Fibroblast of skin of scalp (primary cell): ENCODE results near the gene C5AR2.
"Not testable (repeated sequence)": the region's sequence is repeated elsewhere in the genome, so short reads cannot be mapped to it uniquely, and the experiment has no call there.

Experiments used
- DNase-seq: peaks from one replicate; pipeline ENCODE4 v3.0.0-alpha.2; 2013

Gene C5AR2

DNA sequence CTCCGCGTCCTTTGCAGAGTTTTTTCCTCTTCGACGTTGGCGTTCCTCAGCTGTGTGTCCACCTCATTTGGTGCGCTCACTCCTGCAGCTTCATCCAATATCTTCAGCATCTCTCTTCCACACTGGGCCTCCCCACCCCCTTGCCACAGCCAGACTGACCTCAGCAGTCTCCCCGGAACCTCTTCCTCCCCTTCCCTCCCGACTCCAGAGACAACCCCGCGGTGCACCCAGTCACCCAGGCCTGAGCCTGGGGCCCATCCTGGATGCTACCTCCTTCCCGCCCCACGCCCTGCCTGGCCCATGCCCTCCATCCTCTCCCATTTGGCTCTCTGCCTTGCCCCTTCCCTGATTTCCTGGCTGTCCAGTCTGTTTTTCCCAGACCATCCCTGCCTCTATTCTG is 8.1 kb upstream of the C5AR2 start:
- no peak for DNase-seq

DNA sequence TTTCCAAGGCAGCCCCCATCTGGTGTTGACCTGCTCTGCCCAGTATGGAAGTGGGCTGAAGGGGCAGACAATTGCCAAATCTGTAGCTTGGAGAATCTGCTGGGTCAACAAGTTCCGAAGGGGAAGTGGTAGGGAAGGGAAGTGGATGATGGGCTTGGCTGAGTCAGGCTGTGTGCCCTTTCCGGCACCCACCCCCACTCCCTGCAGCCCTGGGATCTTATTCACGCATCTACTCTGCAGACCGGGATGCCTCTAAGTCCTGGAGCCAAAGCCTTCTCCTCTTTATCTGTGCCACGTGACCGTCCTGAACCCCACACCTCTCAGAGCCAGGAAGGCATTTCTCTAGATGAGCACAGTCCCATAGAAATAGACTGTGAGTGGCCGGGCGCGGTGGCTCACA is 7.5 kb upstream of the C5AR2 start:
- DNase-seq = no peak

DNA sequence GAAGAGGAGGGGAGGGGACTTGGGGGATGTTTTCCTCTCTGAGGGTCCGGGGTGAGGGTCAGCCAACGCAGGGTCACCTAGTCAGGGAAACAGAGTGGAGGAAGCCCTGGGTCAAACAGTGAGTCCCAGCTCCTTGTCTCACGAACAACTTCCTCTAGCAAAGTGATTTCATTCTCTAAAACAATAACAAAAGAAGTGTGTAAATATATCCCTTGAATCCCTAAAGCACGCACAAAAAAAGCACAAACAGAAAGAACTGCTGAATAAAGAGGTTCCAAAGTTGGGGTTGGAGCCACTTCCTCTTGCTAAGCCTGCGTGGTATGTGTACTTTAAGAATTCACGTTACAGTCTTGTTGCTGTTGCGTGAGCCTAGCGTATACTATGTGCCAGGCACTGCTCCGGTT is 1.5 kb upstream of the C5AR2 start:
- peak; percentile 26 for DNase-seq

DNA sequence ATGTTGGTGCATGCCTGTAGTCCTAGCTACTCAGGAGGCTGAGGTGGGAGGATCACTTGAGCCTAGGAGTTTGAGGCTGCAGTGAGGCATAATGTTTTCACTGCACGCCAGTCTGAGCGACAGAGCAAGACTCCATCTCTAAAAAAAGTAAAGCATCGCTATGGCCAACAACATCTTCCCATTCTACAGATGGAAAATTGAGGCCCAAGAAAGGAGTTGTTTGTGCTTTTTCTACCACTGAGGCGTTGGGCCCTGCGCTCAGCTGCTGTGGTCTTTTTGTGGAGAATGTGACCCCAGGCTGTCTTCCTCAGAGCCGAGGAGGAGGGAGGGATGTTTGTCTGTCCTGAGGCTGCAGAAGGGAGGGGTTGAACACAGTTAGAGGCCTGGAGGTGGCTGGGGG is 485 bp upstream of the C5AR2 start:
- DNase-seq = no peak

DNA sequence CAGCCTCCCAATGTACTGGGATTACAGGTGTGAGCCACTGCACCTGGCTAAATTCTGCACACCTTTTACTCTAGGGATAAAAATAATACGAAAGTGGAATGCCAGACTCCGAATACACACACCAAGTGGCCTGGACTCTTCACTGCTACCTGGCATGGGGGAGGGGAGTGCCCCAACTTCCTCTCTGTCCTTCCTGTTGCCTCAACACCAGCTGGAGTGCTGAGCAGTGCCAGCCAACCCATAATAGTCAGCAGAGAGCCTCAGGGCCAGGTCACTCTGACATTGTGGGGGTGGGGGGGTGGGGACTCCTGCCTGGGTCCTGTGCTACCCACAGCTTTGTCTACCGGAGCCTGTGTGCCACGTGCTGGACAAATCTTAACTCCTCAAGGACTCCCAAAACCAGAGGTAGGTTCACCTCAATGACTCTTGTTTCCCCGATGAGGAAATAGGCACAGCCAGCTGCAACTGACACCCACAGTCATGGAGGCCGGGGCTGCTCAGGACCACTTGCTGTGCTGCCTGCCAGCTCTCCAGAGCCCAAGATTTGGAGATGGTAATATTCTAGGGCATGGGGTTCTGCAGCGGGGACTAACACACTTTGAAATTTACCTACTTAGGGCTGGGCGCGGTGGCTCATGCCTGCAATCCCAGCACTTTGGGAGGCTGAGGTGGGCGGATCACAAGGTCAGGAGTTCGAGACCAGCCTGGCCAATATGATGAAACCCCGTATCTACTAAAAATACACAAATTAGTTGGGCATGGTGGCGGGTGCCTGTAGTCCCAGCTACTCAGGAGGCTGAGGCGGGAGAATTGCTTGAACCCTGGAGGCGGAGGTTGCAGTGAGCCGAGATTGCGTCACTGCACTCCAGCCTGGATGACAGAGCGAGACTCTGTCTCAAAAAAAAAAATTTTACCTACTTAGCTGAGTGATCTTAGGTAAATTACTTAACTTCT is 5.1 kb downstream of the C5AR2 start:
- DNase-seq = not testable (repeated sequence)

DNA sequence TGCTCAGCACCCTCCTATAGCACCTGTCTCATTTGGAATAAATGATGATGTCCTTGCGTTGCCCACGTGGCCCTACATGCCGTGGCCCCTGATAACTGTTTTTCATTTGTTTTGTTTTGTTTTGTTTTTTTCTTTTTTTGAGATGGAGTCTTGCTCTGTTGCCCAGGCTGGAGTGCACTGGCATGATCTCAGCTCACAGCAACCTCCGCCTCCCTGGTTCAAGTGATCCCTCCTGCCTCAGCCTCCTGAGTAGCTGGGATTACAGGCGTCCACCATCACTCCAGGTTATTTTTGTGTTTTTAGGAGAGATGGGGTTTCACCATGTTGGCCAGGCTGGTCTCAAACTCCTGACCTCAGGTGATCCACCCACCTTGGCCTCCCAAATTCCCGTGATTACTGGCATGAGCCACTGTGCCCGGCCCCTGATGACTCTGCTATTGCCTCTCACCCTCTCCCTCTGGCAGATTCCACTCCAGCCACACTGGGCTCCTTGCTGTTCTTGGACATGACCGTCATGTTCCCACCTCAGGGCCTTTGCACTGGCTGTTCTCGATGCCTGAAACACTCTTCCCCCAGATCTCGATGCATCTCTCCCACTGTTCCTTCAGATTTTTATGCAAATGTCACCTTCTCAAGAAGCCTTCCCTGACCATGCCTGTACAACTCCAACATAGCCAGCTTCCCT is 7.4 kb downstream of the C5AR2 start:
- no peak for DNase-seq

DNA sequence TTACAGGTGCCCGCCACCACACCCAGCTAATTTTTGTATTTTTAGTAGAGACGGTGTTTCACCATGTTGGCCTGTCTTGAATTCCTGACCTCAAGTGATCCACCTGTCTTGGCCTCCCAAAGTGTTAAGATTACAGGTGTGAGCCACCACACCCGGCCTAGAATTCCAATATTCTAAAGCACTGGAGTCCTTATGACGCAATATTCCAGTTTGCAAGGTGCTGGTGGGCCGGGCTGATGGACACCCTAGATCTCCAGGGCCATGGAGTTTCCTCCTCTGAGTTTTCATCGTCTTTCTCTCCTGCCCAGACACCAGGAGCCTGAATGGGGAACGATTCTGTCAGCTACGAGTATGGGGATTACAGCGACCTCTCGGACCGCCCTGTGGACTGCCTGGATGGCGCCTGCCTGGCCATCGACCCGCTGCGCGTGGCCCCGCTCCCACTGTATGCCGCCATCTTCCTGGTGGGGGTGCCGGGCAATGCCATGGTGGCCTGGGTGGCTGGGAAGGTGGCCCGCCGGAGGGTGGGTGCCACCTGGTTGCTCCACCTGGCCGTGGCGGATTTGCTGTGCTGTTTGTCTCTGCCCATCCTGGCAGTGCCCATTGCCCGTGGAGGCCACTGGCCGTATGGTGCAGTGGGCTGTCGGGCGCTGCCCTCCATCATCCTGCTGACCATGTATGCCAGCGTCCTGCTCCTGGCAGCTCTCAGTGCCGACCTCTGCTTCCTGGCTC is 8.7 kb downstream of the C5AR2 start:
- no peak for DNase-seq

DNA sequence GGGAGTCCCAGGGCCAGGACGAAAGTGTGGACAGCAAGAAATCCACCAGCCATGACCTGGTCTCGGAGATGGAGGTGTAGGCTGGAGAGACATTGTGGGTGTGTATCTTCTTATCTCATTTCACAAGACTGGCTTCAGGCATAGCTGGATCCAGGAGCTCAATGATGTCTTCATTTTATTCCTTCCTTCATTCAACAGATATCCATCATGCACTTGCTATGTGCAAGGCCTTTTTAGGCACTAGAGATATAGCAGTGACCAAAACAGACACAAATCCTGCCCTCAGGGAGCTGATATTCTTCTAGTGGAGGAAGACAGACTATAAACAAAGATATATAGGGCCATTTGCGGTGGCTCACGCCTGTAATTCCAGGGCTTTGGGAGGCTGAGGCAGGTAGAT is 9.8 kb downstream of the C5AR2 start:
- no peak for DNase-seq

DNA sequence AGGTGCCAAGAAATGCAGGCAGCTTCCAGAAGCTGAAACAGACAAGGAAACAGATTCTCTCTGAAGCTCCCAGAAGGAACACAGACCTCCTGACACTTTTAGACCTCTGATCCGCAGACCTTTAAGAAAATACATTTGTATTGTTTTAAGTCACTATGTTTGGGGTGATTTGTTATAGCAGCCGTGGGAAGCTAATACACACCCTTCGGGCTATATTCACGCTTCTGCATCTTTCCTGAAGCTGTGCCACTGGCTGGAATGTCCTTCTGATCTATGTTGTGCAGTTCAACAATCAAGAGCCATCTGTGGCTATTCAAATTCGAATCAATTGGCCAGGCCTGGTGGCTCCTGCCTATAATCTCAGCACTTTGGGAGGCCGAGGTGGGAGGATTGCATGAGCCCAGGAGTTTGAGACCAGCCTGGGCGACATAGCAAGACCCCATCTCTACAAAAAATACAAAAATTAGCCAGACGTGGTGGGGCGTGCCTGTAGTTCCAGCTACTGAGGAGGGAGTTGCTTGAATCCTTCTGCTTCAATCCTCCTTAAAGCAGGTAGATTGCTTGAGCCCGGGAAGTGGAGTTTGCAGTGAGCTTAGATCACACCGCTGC is 11.3 kb downstream of the C5AR2 start:
- DNase-seq = no peak

DNA sequence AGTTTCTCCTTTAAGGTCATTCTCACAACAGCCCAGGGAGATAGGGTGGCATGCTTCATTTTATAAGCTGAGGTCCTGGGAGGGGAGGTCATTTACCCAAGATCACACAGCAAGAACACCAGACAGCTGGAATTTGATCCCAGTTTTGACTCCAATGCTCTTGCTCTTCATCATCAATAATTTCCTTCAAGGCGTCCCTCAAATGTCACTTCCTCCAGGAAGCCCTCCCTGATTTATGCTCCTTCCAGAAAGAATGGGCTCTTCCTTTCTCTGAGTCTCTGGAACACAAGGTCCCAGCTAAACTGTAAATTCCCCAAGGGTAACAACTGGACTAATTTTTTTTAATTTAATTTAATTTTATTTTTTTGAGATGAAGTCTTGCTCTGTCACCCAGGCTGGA is 12.4 kb downstream of the C5AR2 start:
- no peak for DNase-seq

DNA sequence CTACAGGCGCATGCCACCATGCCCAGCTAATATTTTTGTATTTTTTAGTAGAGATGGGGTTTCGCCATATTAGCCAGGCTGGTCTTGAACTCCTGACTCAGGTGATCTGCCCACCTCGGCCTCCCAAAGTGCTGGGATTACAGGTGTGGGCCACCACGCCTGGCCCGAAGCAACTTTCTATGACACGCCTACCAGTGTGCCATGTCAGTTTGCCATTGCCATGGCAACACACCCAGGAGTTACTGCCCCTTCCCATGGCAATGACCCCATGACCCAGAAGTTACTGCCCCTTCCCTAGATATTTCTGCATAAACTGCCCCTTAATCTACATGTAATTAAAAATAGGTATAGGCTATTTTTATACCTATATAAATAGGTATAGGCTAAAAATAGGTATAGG is 14.0 kb downstream of the C5AR2 start:
- DNase-seq = not testable (repeated sequence)

DNA sequence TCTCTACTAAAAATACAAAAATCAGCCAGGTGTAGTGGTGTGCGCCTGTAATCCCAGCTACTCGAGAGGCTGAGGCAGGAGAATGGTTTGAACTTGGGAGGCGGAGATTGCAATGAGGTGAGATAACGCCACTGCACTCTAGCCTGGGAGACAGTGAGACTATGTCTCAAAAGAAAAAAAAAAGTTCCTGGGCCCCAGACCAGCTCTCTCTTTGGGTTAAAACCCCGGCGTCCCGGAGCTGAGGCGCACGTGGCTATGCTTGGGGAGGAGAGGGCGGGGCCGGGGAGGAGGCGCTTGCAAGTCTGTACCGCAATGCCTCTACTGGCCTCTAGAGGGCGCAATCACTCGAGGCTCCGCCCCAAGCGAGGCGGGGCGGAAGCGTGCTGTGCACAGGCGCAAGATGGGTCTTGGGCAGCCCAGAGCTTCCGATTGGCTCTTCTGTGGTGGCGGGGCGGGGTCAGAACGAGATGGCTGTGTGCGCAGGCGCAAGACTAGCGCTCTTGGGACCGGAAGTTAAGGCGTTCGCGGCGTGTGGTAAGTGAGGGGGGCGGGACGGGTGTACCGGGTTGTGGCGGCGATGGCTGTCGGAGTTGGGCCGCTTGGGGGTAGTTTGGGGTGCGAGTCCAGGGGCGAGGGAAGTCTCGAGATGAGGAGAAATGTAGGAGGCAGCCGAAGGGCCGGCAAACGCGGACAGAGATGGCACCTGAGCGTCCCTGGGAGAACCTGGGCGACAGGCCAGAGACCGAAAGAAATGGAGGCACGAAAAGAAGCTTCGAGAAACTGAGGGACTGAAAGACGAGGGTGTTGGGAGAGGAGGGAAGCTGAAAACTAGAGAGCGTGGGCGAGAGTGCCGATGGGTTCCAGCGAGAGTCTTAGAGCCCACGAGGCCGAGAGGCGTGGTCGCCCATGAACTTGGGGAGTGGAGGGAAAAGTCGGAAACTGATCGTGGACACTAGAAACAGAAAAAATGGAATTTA is 17.1 kb downstream of the C5AR2 start, which contains the start of gene DHX34:
TSS of gene DHX34 (plus strand) at position 497 of the 977 bp plus-strand sequence. CDS start 3,716 bp downstream, outside the sequence.
- DNase-seq = peak; percentile 99

DNA sequence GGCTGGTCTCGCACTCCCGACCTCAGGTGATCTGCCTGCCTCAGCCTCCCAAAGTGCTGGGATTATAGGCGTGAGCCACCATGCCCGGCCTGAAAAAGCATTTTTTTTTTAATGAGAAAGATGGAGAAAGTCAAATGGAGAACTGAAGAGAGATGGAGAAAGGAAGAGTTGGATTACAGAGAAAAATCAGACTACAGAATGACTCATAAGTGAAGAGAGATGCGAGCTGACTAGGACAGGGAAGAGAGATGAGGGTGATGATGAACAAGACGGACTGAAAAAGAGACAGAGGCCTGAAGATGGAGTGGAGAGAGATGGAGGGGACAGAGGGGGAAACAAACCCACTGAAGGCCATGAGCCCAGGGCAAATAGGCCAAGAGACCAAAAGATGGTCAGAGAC is 18.7 kb downstream of the C5AR2 start:
- DNase-seq = no peak

DNA sequence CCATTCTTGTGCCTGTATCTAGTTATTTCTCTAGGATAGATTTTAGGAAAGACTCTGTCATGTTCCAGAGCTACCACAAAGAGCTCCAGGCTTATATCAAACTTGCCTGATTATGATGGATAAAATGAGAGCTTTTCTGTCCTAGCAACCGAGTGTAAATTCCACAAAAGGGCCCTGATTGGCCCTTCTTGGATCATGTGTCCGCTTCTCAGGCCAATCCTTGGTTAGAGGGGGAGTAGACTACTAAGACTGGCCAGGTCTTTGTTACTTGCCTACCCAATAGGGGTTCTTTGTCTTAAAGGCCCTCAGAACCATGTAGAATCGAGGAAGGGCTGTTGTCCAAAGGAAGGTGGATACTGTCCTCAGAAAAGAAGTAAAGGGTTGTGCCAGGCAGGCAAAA is 19.6 kb downstream of the C5AR2 start:
- DNase-seq = peak; percentile 16

DNA sequence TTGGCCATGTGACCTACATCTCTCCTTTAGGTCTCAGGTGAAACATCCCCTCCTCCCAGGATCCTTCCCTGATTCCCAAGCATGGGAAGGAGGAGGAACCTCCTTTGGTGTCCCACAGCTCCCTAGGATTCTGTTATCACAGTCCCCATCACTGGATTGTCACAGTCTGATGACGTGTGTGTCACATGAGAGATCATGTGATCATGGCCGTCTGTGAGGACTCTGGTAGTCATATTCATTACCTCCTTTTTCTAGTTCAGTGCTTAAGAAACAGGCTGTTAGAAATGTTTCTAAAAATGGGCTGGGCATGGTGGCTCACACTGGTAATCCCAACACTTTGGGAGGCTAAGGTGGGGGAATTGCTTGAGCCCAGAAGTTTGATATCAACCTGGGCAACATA is 20.1 kb downstream of the C5AR2 start:
- DNase-seq = no peak

DNA sequence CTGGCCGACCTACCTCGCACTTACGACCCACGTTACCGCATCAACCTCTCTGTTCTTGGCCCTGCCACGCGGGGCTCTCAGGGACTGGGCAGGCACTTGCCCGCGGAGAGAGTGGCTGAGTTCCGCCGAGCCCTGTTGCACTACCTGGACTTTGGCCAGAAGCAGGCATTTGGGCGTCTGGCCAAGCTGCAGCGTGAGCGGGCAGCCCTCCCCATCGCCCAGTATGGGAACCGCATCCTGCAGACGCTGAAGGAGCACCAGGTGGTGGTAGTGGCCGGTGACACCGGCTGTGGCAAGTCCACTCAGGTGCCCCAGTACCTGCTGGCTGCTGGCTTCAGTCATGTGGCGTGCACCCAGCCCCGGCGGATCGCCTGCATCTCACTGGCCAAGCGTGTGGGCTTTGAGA is 21.3 kb downstream of the C5AR2 start:
- DNase-seq = no peak

DNA sequence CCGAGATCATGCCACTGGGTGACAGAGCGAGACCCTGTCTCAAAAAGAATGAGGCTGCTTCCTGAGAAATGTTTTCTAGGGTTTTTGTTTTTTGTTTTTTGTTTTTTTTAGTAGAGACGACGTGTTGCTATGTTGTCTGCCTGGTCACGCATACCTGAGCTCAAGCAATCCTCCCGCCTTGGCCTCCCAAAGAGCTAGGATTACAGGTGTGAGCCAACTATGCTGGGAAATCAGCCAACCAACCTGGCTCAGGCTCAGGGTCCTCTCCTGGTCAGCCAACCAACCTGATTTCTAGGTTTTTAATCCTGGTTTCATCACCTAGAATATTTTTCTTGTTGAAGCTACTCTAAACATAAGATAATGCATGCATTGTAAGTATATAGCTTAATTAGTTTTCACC is 24.9 kb downstream of the C5AR2 start:
- DNase-seq = no peak

DNA sequence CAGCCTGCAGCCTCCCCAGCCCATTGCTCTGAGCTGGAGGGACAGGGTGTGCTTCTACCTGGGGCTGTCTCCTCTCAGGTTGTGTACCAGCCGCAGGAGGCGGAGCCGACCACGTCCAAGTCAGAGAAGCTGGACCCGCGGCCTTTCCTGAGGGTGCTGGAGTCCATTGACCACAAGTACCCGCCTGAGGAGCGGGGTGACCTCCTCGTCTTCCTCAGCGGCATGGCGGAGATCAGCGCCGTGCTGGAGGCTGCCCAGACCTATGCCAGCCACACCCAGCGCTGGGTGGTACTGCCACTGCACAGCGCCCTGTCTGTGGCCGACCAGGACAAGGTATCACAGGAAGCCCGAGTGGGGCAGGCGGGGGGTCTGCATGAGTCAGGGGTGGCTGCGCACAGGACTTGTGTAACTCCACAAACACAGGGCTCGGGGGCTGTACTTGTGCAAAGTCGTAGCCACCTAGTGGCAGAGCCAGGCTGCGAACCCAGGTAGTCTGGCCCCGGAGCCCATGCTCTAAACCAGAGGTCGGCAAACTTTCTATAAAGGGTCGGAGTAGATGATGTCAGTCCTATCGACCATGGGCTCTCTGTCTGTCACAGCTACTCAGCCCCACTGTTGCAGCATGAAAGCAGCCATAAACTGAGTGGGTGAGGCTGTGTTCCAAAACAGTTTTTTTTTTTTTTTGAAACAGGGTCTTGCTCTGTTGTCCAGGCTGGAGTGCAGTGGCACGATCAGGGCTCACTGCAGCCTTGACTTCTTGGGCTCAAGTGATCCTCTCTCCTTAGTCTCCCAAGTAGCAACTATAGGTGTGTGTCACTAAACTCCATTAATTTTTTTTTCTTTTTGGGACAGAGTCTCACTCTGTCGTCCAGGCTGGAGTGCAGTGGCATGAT is 26.1 kb downstream of the C5AR2 start:
- no peak for DNase-seq

DNA sequence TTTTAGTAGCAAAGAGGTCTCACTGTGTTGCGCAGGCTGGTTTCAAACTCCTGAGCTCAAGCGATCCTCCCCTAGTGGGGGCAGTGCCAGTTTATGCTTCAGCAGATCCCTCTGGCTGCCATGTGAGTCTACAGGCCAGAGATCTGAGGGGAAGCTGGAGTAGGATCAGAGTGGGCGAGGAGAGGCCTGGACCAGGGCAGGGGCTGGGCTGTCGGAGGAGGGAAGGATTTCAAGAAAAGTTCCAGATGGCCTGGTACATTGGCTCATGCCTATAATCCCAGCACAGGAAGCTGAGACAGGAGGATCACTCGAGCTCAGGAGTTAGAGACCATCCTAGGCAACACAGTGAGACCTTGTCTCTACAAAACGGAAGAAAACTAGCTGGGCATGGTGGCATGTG is 27.0 kb downstream of the C5AR2 start:
- DNase-seq = no peak

DNA sequence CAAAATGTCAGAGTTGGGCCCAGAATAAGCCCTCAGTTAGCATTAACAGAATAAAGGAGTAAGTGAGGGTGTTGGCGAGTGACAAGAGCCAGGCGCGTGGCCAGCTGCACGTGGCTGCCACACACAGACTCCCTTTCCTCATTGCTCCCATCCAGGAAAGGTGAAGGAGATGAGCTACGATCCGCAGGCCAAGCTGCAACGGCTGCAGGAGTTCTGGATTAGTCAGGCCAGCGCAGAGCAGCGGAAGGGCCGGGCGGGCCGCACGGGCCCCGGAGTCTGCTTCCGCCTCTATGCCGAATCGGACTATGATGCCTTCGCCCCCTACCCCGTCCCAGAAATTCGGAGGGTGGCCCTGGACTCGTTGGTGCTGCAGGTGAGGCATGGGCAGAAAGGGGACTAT is 30.3 kb downstream of the C5AR2 start:
- DNase-seq = no peak
